Stomach (tissue), 4 donors: ENCODE measurements around the gene ZNF182.

Source experiments
- POLR2AphosphoS5 ChIP-seq, 3 donors: sonication (generic); formaldehyde crosslinking; IDR thresholded peaks; one replicate each; pipeline ENCODE4 v1.6.1; 2016; ENCODE audit warnings: antibody characterized with exemption in 3 of 3
- TF ChIP-seq, protein P1 (sequence below), 7 experiments: fragments of 450-650 bp in 4 of 7; fragments of 200-600 bp in 3 of 7; sonication (generic) in 3 of 7; IDR thresholded peaks; one replicate each; pipeline ENCODE4 v1.5.1; 2016 to 2019; ENCODE audit warnings: antibody characterized with exemption in 7 of 7, control low read depth in 2 of 7, mild to moderate bottlenecking in 1 of 7

DNA sequence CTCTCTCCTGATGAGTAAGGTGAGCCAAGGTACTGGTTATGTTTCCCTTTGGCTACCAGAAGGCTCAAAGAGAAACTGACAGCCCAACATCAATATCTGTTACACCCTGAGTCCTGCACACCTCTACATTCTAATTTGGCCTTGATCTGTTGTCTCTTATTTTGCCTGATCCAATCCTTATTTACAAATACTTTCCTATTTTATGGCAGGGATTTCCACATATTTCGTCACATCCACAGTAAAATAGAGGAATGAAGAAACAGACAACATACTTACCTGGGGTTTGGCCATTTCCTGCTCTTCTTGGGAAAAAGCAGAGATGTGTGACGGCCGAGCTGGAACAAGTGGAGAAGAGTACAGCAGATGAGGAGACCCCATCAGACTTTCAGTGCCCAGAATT is 1.5 kb downstream of the ZNF182 start:
- TF ChIP-seq POLR2AphosphoS5 (IDR thresholded peaks at IDR 0.05), result no peak
- TF ChIP-seq, protein P1, sequence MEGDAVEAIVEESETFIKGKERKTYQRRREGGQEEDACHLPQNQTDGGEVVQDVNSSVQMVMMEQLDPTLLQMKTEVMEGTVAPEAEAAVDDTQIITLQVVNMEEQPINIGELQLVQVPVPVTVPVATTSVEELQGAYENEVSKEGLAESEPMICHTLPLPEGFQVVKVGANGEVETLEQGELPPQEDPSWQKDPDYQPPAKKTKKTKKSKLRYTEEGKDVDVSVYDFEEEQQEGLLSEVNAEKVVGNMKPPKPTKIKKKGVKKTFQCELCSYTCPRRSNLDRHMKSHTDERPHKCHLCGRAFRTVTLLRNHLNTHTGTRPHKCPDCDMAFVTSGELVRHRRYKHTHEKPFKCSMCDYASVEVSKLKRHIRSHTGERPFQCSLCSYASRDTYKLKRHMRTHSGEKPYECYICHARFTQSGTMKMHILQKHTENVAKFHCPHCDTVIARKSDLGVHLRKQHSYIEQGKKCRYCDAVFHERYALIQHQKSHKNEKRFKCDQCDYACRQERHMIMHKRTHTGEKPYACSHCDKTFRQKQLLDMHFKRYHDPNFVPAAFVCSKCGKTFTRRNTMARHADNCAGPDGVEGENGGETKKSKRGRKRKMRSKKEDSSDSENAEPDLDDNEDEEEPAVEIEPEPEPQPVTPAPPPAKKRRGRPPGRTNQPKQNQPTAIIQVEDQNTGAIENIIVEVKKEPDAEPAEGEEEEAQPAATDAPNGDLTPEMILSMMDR (IDR thresholded peaks at IDR 0.05), result no peak
